Embryonic facial prominence (tissue), 1 donor: ENCODE measurements around the gene NLGN1.
"Not testable (repeated sequence)": the region's sequence is repeated elsewhere in the genome, so short reads cannot be mapped to it uniquely, and the experiment has no call there.

Experiments used
- DNase-seq: peaks from one replicate; pipeline ENCODE4 v3.0.0-alpha.2; 2016; ENCODE audit errors: extremely low spot score

NLGN1 gene

DNA sequence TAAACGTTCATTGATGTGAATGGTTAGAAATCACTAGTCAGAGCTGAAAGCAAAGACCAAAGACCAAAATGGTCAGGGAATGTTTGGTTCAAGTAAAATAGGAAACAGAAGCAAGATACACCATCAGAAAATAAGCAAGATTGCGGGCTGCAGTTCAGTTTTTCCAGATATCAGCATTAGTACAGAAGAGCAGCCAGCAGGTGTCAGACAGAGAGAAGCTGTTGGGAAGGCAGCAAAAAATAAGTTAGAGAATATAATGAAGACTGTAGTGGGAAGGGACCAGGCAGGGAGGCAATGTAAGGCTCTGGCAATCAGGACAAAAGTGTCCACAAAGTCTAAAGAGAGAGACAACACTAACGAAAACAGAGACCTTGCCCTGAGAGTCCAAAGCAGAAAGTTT lies 822.2 kb downstream of the NLGN1 start:
- no peak for DNase-seq

DNA sequence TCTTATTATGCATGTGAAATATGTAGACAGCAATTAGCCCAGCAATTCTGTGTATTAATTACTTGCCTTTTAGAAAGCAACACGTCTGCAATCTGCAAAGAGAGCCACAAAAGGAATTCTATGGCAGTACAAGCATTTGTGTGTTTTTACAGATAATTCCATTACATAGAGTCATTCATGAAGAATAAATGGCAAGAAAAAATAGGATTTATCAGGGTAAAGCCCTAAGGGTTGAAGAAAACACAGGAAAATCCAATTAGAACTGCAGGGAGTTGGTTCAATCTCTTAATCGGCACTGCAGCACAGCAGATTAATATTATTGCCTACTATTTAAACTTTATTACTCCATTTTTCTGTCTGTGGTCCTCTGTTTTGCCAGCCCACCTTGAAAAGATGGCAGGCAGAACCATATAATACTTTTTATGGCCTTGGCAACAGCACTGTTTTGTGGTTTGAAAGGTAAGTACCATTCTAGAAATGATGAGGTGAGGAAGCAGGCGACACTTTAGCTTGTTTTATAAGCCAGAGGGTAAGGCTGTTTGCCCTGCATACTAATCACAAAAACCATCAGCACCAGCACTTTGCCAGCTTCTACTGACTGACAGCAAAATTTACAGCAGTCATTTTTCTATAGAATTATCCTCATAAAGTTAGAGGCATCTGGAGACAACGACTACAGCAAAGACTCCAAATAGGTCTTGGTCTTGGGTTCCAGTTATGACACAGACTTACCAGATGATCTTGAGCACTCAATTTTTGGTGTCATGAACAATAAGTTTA lies 823.4 kb downstream of the NLGN1 start:
- DNase-seq, result no peak

DNA sequence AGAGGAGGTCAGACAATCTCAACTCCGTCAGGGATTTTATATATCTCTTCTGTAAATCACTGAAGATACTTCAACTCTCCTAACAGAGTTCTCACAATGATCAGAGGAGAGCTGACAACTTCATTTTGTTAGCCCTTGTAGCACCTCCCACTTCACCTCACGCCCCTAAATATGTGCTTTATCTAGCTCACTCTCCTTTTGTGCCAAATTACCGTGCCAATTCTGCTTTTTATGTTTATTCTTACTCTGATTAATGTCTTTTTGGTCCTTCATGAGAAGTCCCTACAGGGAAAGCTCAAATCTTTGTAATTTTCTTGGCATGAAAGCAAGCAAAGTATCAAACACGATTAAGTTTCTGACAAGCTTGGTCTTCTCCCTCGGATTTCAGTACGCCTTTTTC lies 825.5 kb downstream of the NLGN1 start:
- DNase-seq, result no peak

DNA sequence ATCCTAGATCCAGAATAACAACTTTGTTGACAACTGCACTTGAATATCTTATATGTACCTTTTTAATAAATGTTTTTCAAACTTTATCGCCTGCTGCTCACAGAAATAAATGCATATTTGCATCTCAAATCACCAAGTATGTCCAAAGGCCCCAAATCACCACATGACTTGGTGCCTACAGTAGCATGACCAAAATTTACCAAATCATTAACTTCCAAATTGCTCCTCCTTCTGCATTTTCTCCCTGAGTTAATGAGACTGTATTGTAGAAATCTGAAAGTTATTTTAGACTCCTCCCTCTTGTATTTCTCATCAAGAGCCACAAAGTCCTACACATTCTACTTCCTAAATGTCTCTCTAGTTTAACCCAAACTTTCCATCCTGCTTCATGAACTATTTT lies 826.1 kb downstream of the NLGN1 start:
- DNase-seq, result no peak

DNA sequence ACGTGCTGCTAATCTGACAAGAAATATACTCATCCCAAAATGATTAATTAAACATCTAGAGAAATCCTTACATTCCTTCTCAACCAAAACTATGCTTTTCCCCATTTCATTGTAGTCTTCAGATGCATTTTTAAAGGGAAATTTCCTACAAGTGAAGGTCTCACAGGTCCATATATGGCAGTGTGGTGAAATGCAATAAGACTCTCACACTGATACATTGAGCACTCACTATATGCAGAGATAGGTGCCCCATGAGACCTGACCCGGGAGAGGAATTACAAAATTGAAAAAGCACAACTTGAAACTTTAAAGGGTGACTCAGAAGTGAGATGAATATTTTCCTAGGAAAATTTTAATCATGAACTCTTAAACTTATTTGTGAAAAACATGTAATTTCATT lies 832.4 kb downstream of the NLGN1 start:
- DNase-seq, result no peak

DNA sequence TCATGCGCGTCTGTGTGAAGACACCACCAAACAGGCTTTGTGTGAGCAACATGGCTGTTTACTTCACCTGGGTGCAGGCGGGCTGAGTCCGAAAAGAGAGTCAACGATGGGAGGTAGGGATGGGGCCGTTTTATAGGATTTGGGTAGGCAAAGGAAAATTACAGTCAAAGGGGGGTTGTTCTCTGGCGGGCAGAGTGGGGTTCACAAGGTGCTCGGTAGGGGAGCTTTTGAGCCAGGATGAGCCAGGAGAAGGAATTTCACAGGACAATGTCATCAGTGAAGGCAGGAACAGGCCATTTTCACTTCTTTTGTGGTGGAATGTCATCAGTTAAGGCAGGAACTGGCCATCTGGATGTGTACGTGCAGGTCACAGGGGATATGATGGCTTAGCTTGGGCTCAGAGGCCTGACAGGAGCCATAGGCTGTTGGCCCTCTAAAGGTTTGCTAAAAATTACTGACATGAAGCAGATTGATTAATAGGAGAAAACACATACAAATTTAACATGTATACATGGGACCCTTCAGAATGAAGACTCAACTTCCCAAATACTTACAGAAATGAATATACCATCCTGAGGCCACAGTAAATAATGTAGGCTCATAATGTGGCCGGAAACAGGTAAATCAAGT lies 834.6 kb downstream of the NLGN1 start:
- not testable (repeated sequence) for DNase-seq

DNA sequence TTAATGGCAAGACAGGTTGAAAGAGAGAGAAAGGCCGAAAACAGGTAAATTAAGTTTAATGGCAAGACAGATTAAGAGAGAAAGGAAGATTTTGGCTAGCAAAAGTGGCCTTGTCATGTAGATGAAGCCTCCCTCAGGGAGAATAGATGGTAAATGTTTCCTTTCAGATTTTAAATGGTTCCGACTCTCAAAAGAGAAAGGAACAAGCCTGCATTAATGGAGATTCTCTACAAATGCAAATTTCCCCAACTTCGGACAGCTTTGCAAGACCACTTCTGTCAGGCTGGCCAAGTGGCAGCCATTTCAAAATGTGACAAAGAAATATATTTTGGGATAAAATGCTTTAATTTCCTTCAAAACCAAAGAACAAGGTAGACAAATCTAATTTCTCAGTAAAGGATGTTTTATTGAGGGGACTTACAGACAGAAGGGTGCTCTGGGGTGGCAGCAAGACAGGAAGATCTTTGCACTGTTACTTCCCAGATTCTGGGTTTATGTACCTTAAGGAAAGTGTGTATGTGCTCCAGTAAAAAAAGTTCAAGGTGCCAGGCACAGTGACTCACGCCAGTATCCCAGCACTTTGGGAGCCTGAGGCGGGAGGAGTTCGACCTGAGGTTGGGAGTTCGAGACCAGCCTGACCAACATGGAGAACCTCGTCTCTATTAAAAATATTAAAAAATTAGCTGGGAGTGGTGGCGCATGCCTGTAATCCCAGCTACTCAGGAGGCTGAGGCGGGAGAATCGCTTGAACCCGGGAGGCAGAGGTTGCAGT lies 835.3 kb downstream of the NLGN1 start:
- no peak for DNase-seq

DNA sequence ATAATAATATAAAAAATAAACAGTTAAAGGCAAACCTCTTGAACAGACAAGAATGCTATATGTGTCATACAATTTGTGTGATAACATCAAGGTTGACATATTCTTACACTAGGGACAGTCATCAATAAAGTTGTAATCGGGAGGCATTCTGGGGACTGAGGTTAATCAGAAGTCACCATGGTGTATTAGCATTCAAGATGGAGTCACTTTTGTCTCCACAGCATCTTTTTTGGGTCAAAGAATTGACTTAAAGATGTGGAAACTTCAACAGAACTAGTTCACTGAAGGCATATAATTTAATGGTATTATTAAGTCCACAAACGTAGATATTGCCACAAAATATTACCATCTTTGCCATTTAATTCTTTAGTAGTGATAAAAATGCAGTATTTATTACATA lies 836.0 kb downstream of the NLGN1 start:
- no peak for DNase-seq

DNA sequence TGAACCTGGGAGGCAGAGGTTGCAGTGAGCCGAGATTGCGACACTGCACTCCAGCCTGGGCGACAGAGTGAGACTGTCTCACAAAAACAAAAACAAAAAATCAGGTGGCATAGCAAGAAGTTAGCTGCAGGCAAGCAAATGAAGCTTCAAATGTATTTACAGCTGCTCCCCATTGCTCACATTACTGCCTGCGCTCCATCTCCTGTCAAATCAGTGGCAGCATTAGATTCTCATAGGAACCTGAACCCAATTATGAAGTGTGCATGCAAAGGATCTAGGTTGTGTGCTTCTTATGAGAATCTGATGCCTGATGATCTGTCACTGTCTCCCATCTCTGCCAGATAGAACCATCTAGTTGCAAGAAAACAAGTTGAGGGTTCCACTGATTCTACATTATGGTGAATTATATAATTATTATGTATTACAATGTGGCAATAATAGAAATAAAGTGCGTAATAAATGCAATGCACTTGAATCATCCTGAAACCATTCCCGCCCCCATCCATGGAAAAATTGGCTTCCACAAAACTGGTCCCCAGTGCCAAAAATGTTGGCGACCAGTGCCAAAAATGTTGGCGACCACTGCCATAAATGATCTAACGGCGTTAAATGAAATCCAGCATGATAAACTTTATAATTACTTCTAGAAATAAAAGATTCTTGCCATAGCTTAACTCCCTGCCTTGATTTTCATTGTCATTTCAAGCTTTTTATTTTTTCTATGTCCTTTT lies 844.9 kb downstream of the NLGN1 start:
- no peak for DNase-seq

DNA sequence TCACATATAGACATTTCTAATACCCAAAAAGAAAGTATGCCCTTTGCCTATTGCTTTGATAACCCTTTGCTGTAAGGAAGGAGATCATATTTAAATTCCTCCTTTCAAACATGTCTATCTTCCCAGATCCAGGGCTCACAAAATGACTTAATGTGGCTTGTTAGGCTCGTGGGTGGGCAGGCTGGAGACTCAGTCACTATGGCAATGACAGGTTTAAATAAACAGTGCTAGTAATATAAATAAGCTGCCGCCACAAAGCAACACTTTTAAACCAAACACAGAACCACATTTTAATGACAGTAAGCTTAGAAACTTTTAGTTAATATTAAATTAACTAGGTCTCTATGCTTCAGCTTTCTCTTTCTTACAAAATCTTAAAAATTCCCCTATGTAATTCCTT lies 845.6 kb downstream of the NLGN1 start:
- no peak for DNase-seq

DNA sequence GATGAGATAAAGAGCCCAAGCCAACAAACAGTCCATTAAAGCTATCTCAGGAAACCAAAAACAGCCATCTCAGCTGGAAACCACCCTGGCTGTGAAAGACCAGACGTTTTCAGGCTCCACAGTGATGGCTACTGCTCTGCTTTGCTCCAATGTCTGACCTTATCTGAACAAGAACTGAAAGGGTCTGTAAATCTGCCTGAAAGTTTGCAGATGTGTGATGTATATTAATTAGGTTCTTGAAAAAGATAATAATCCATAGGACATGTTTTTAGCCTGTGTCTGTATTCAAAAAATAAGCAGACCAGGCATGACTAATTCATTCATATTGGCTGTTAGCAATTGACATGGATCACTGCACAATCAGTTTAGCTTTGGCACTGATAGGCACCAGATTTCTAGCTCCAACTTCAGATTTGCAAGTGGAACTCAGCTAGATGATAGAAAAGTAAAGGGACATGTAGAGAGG lies 850.2 kb downstream of the NLGN1 start:
- DNase-seq, result no peak

DNA sequence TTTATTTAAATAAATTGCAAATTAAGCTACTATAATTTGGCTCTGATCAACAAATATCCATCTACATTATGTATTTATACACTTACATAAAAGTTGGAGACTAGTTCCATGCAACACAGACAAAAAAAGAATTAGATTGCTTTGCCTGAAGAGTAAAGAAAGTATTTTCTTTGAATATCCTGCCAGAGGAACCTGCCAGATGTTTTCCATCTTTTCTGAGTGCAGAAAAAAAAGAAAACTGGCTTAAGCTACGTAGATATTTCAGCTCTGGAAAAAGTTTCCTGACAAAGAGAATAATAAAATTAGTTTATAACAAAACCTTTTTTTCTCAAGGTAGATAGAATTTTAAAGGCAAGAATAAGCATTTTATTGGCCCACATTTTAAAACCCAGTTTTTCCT lies 854.1 kb downstream of the NLGN1 start:
- peak; percentile 24 for DNase-seq

DNA sequence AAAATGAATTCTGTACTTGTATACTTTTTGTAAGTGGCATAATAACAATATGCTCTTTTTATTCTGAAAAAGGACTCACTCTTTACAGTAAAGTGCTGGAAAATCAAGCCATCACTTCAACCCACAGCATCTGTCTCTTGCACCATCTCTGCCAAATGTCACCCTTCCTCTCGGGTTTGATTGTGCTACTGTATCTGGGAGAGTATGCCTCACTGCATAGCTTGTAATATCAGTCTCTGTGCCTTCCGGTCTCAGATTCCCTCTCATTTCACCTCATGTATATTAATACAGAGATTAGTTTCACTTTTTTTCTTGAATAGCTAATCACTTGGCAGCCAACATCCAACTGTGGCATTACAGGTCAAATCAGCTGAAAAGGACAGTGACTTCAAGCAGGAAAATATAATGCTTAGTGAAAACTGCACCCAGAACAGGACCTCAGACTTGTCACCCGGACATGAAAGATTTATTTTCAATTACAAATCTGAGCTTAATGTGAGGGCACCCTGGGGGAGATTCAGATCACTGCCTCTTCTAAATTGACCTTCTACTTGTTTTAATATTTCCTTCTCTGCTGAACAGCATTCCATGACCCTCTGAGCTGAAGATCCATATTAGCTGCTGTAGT lies 855.8 kb downstream of the NLGN1 start:
- DNase-seq, result no peak

DNA sequence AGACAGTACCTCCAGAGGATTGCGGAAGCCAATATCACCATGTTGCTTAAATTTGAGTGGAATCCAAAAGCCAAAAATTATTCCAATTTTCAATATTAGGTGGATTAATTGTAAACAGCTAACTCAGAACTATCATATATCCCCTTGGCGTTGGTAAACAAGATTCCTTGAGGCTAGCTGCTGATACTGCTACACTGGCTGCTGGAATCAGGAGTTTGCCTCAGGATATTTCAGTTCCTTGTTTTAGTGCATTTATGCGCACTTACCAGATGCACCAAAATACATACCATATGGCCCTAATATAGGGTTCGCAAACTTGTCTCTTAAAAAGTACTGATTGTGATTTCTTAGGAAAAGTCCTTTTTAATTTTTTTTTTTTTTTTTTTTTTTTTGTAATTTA lies 856.4 kb downstream of the NLGN1 start:
- no peak for DNase-seq

DNA sequence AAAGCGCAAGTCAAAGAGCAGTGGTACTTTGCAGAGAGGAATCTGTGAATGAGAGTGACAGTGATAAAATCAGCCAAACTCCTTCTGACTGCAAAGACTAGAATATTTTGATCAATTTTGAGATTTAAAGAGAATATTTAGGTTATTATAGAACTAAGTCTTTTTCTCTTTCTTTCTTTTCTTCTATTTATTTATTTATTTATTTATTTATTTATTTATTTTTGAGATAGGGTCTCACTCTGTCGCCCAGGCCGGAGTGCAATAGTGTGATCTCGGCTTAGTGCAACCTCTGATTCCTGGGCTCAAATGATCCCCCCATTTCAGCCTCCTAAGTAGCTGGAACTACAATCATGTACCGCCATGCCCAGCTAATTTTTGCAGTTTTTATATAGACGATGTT lies 857.9 kb downstream of the NLGN1 start:
- DNase-seq, result no peak

DNA sequence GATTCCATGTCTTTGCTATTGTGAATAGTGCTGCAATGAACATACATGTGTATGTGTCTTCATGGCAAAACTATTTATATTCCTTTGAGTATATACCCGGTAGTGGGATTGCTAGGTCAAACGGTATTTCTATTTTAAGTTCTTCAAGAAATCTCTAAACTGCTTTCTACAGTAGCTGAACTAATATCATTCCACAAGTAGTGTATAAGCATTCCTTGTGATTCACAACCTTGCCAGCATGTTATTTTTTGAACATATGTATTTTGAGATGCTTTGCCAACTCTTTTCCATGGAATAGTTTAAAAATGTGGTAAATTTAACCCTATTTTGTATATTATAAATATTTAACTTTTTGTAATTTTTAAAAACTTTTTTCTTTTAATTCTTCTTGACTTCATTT lies 868.9 kb downstream of the NLGN1 start:
- DNase-seq, result no peak

DNA sequence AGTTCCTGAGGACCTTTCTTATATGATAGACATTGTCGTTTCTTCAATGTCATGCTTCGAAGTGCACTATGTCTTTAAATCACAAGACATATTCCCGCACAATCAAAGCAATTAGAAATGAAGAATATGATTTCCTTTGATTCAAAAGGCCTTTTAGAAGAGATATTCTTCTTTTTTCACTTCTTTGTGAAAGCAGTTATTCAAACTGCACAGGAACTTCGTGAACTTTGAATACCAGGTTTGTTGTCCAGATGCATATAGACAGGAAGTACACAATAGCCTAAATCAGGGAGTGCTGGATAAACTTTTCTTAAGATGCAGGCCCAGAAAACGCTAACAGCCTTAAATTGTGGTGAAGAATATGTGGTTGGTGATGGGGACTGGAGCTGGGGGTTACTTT lies 870.5 kb downstream of the NLGN1 start:
- no peak for DNase-seq

DNA sequence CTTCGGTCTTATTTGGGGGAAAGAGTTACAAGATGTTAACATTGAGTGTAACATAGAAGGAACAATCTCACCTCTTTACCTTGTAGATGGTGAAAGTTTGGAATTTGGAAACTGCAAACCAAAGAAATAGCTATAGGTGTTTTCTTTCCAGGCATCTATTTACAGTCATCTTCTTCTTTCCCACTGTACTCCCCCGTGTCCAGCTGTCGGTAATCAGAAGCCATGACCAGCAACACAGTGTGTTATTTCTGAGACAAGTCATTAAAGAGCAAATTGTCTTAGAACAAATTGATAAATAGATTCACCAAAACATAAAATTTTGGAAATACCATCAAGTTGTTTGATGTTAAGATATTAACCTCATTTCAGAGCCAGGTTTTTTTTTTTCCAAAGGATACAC lies 871.0 kb downstream of the NLGN1 start:
- DNase-seq, result no peak

DNA sequence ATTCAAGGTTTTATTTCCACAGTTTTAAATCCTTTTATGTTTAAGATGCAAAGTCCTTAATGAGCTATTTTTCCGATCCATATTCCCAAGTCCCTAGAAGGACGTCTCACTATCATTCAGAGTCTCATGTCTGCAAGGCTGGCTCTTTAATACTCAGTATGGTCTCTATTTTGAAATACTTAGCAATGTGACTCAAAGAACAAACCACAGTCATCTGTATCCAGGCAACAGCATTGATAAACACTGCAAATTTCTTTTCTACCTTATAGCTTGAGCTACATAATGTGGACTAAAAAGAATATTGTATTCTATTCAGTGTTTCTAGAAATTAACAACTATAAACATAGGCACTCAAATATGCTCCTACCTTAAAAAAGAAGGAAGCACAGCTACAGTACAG lies 873.3 kb downstream of the NLGN1 start:
- peak; percentile 9 for DNase-seq

DNA sequence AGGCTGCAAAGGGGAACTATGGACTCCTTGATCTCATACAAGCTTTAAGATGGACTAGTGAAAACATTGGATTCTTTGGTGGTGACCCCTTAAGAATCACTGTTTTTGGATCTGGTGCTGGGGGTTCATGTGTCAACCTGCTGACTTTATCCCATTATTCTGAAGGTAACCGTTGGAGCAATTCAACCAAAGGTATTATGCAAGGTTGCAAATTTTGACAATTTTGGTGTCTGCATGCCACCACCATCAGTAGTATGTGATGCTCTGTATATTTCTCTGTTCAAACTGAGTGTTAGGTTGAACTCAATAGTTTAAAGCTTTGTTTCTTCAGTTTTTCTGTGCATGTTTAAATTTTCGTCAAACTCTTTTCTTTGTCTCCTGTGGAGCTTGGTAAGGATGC lies 877.8 kb downstream of the NLGN1 start:
- no peak for DNase-seq

DNA sequence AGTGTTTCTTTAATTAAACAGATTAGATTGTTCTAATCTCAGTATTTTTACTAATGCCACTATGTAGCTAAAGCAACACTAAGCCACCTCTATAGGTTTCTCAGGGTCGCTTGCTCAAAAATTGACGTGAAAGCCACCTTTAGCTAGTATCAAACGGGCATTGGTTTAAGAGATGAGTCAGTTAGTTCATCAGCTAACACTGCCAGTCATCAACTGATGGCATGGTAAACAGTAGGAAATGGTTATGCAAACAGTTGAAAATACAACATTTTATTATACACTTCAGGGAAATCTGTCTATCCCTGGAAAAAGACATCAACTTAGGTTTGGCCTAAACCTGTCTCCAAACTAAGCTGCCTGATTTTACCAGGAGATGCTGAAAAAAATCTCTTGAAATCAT lies 879.3 kb downstream of the NLGN1 start:
- DNase-seq, result no peak

DNA sequence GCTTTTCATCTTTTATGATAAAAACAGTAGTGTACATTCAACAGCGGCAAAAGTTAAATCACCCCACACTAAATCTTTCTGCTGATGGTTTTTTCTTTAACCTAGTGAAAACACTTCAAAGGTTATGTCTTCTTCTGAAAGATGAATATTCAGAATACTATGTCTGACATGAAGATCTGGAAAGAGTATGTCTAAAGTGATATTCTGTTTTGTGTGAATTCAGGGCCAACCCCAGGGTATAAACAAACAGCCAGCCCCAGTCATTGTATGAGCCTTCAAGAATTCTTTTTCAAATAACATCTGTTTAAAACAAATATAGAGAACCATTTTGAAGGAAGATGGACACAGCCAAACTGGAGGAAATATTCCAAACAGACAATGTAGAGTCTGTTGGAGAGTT lies 880.5 kb downstream of the NLGN1 start:
- no peak for DNase-seq
